IMR-90 (cell line): ENCODE results near the gene AGAP1.

Experiments
- FOS ChIP-seq: fragments of 150-350 bp; IDR thresholded peaks from 2 replicates; pipeline ENCODE4 v1.6.1; 2016; ENCODE audit warnings: low read depth, low read length
- POLR2A ChIP-seq: IDR thresholded peaks from 2 replicates; pipeline ENCODE4 v1.6.1; 2012; ENCODE audit warnings: mild to moderate bottlenecking, low read depth, low read length
- TF ChIP-seq, protein P1 (sequence below): conservative IDR thresholded peaks from 2 replicates; pipeline ENCODE4 v1.5.1; 2012; ENCODE audit warnings: mild to moderate bottlenecking, low read depth, low read length, improper control_type of control experiment

DNA sequence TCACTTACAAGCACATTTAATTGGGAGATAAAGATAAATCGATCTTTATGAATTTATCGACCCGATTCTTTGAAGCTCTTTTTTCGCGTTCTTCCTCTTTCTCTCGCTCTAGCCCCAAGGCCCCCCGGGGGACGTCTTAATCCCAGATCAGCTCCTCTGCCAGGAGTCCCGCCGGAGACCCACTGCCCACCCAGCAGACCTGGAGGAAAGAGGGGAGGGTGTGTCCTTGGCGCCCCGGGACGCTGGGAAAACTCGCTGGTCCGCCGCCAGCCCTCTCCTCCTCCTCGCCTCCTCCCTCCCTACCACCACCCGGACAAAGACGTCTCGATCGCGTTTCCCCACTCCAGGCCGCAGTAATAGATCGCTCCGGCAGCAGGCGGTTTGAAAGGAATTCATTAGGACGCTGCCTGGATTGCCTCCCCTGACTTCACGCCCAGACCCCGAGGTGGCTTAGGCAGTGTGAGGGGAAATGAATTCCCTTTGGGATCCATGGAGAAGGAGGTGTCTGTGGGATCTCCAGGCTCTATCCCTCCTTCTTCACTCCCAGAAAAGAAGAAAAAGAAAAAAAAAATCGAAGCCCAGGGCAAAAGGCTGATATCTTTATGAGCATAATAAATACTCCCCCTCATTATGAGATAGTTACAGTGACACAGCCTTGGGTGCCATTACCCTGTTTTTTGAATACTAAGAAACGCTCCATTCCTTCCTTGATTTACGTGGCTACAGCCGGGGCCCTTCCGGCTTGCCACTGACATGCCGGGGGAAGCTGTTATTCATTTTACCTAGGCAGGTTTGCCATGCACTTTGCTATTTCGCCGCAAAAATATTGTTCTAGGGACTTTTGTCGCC is 676.1 kb downstream of the AGAP1 start:
- TF ChIP-seq, protein P1, sequence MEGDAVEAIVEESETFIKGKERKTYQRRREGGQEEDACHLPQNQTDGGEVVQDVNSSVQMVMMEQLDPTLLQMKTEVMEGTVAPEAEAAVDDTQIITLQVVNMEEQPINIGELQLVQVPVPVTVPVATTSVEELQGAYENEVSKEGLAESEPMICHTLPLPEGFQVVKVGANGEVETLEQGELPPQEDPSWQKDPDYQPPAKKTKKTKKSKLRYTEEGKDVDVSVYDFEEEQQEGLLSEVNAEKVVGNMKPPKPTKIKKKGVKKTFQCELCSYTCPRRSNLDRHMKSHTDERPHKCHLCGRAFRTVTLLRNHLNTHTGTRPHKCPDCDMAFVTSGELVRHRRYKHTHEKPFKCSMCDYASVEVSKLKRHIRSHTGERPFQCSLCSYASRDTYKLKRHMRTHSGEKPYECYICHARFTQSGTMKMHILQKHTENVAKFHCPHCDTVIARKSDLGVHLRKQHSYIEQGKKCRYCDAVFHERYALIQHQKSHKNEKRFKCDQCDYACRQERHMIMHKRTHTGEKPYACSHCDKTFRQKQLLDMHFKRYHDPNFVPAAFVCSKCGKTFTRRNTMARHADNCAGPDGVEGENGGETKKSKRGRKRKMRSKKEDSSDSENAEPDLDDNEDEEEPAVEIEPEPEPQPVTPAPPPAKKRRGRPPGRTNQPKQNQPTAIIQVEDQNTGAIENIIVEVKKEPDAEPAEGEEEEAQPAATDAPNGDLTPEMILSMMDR: no peak
- TF ChIP-seq FOS: no peak
- TF ChIP-seq POLR2A: no peak
